ENCODE results near the gene CERCAM. TPM values are rescaled to one million over a fixed set of nuclear protein-coding genes. Genes with fewer than 3 reads are reported as not detected.

The CERCAM gene
- total and polyA plus RNA-seq, 2 of the 13 experiments (the other 11 are each of a cell fraction or from before 2014, with no cell fraction given), result 9.0 to 17.1 TPM

GRCh38 chr9:128438343-128439109 lies 17.9 kb downstream of the CERCAM start (continued):
- no peak for TF ChIP-seq SNAPC5 (CRISPR knock-in tag; IDR thresholded peaks at IDR 0.05; ENCODE audit: borderline replicate concordance)
- 0 out of 2 replicates have a peak, but pooled peaks have one; percentile 35 for TF ChIP-seq ZNF501 (CRISPR knock-in tag; IDR thresholded peaks at IDR 0.05)
- no peak for TF ChIP-seq ZNF562 (CRISPR knock-in tag; IDR thresholded peaks at IDR 0.05; ENCODE audit: borderline replicate concordance)
- no peak for TF ChIP-seq YEATS4 (CRISPR knock-in tag; IDR thresholded peaks at IDR 0.05; ENCODE audit: borderline replicate concordance)
- no peak for TF ChIP-seq ZNF850 (CRISPR knock-in tag; conservative IDR thresholded peaks at IDR 0.05)
- TF ChIP-seq ZNF687 (CRISPR knock-in tag; IDR thresholded peaks at IDR 0.05), result peak; percentile 77
- 0 out of 2 replicates have a peak, but pooled peaks have one; percentile 21 for TF ChIP-seq TBX2 (CRISPR knock-in tag; IDR thresholded peaks at IDR 0.05; ENCODE audit: borderline replicate concordance)
- TF ChIP-seq XRCC5 (optimal IDR thresholded peaks at IDR 0.05; ENCODE audit: low read length), result peak; percentile 88
- TF ChIP-seq HIVEP1 (CRISPR knock-in tag; IDR thresholded peaks at IDR 0.05), result peak; percentile 43; the same call in 1 of the 2 replicates
- TF ChIP-seq MTA1 (CRISPR knock-in tag; IDR thresholded peaks at IDR 0.05; ENCODE audit: borderline replicate concordance), result peak; percentile 42; the same call in 1 of the 2 replicates
- TF ChIP-seq ZNF234 (CRISPR knock-in tag; conservative IDR thresholded peaks at IDR 0.05), result no peak
- 0 out of 2 replicates have a peak, but pooled peaks have one; percentile 41 for TF ChIP-seq ZNF230 (CRISPR knock-in tag; IDR thresholded peaks at IDR 0.05)
- no peak for TF ChIP-seq MIER3 (CRISPR knock-in tag; IDR thresholded peaks at IDR 0.05; ENCODE audit: borderline replicate concordance)
- peak; percentile 42; the same call in 1 of the 2 replicates for TF ChIP-seq TFAP4 (IDR thresholded peaks at IDR 0.05; ENCODE audit: borderline replicate concordance, low read depth)
- TF ChIP-seq ZNF17 (CRISPR knock-in tag; IDR thresholded peaks at IDR 0.05), result no peak
- TF ChIP-seq SMAD1 (CRISPR knock-in tag; IDR thresholded peaks at IDR 0.05; ENCODE audit: borderline replicate concordance, low read depth), result 0 out of 2 replicates have a peak, but pooled peaks have one; percentile 46
- TF ChIP-seq ZNF292 (CRISPR knock-in tag; IDR thresholded peaks at IDR 0.05; ENCODE audit: borderline replicate concordance, low read depth), result peak; percentile 36; the same call in 1 of the 2 replicates
- peak; percentile 45; the same call in 1 of the 2 replicates for TF ChIP-seq GABPB1 (CRISPR knock-in tag; IDR thresholded peaks at IDR 0.05)
- no peak; the same call in 1 of the 2 replicates for TF ChIP-seq ZNF788 (CRISPR knock-in tag; IDR thresholded peaks at IDR 0.05; ENCODE audit: borderline replicate concordance)
- 0 out of 2 replicates have a peak, but pooled peaks have one; percentile 17 for TF ChIP-seq PAXIP1 (CRISPR knock-in tag; conservative IDR thresholded peaks at IDR 0.05)

All from HepG2 (cell line).